Left hindlimb (tissue), 1 donor: Measurements from ENCODE around the gene RNU7-1.
A peak's percentile ranks its signal among the peaks of the same experiment; 100 is the strongest.

Experiments used
- DNase-seq: peaks from one replicate; pipeline ENCODE4 v3.0.0-alpha.2; 2018

Gene RNU7-1

GRCh38 chr12:6954316-6955107, 10.9 kb downstream of the RNU7-1 start:
- peak; percentile 25 for DNase-seq

- DNase-seq, result peak; percentile 22
Observed at GRCh38 chr12:6955108-6956020, 11.7 kb downstream of the RNU7-1 start.

GRCh38 chr12:6956021-6956727, 12.6 kb downstream of the RNU7-1 start:
- DNase-seq, result peak; percentile 25

- peak; percentile 28 for DNase-seq
Observed at GRCh38 chr12:6957151-6957701, 13.6 kb downstream of the RNU7-1 start.

- DNase-seq, result no peak
Observed at GRCh38 chr12:6957741-6958608, 14.4 kb downstream of the RNU7-1 start.

- peak; percentile 19 for DNase-seq
Observed at GRCh38 chr12:6958609-6959057, 15.0 kb downstream of the RNU7-1 start.

- DNase-seq, result peak; percentile 47
Observed at GRCh38 chr12:6959058-6959804, 15.6 kb downstream of the RNU7-1 start.

DNA sequence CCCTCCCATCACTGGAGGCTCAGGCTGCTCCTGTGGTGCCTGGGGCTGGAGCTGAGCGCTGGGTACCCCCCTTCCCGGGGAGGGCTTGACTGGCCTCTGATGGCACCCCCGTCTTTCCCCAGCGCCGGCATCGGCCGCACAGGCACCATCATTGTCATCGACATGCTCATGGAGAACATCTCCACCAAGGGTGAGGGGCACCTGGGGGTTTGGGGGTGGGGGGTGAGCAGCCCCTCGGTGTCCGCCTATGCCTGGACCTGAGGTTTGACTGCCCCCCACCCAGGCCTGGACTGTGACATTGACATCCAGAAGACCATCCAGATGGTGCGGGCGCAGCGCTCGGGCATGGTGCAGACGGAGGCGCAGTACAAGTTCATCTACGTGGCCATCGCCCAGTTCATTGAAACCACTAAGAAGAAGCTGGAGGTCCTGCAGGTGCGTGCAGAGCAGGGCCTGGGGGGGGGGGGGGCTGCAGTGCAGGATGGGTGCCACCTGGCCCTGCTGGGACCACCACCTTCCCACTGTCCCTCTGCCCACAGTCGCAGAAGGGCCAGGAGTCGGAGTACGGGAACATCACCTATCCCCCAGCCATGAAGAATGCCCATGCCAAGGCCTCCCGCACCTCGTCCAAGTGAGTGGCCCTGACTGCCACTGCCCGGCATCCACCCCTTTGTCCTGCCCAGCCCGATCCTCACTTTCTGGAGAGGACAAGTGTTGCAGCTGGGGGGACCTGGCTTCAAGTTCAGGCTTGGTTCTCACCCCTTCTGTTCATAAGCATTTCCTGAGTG, 16.4 kb downstream of the RNU7-1 start:
- DNase-seq, result peak; percentile 34

DNA sequence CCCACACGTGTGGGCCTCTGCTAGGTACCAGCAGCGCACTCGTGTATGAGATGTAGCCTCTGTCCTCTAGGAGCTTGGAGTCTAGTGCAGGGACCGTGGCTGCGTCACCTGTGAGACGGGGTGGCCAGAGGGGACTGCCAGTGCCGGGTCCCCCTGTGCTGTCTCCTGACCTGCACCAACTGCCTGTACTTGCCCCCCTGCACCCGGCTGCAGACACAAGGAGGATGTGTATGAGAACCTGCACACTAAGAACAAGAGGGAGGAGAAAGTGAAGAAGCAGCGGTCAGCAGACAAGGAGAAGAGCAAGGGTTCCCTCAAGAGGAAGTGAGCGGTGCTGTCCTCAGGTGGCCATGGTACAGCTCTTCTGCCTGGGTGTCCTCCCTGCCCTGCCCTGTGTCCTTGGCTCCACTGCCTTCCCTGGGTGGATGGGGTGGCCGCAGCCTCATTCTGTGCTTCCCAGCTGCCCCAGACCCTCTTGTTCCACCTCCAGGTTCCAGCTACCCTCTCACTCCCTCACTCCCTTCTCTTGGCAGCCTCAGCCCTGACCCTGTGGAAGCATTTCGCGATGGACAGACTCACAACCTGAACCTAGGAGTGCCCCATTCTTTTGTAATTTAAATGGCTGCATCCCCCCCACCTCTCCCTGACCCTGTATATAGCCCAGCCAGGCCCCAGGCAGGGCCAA, 17.1 kb downstream of the RNU7-1 start:
- no peak for DNase-seq

- DNase-seq, result peak; percentile 34
Observed at GRCh38 chr12:6961278-6961694, 17.7 kb downstream of the RNU7-1 start.

DNA sequence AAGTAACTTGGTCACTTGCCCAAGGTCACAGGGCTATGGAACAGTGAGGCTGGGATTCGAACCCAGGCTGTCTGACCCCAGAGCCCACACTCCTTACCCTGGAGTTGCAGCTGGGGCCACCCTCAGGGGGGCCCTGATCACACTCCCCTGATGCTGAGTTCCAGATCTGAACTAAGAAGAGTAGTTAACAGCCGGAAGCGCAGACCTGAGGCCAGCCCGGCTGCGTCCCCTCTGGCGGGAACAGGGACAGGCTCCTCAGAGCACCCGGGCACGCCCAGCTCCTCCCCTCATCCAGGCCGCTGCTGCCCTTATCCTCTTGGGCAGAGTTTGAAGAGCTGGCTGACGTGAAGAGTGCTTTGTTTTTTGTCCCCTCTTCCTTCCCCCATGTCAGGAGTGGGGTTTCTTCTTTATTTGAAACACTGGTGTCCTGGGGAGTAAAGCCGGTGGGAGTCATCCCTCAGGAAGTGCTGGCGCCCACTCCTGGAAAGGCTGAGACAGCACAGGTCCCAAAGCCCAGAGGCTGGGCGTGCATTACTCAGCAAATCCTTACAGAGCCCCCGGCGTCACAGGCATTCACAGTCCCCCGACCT, 18.2 kb downstream of the RNU7-1 start:
- no peak for DNase-seq

GRCh38 chr12:6962285-6963015, 18.8 kb downstream of the RNU7-1 start:
- no peak for DNase-seq

- no peak for DNase-seq
Observed at GRCh38 chr12:6963016-6963731, 19.6 kb downstream of the RNU7-1 start.

DNA sequence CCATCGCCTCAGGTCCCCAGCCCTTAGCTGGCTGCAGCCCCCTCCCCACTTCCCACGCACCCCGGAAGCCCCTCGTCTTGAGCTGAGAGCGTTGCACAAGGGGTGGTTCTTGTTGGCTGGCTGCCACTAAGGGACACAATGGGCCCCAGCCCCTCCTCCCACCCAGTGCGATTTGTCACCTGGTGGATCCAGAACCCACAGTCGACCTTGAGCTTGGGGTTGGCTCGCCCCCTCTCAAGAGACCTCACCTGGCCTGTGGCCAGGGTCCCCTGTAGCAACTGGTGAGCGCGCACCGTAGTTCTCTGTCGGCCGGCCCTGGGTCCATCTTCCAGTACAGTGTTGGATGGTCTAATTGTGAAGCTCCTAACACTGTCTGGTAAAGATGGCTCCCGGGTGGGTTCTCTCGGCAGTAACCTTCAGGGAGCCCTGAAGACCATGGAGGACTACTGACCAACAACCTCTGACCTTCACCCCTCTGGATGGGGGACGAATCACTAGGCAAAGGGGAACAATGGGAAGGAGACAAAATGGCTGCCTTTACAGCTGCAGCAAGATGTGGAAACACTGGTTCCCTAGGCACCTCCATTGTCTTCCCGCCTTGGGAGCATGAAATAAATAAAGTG, 20.3 kb downstream of the RNU7-1 start:
- DNase-seq, result no peak

GRCh38 chr12:6964605-6965025, 21.0 kb downstream of the RNU7-1 start:
- no peak for DNase-seq

DNA sequence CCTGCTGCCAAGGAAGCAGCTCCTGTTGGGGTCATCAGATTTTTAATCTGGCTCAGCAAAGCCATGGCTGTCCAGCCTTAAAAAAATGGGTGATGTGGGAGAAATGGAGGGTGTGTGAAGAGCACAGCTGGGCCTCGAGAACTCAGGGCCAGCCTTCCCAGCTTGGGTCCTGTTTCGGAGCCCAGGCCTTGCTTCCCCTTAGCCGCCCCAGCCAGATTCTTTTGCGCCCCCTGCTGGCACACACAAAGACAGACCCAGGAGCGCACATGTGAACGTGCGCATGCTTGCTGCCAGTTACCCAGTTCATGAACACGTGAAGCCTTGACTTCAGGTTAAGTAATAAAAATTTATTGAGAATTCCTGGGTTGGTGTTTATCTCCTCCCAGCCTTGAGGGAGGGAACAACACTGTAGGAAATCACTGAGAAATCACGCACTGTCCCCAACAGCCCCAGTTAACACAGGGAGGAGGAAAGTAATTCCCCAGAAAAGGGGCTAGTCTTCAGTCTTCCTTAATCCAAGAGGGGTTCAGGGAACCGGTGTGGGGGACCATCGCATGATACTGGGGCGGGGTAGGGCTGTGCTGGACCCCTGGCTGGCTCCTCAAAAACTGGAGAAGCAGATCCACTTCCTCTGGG, 21.5 kb downstream of the RNU7-1 start:
- peak; percentile 87 for DNase-seq

DNA sequence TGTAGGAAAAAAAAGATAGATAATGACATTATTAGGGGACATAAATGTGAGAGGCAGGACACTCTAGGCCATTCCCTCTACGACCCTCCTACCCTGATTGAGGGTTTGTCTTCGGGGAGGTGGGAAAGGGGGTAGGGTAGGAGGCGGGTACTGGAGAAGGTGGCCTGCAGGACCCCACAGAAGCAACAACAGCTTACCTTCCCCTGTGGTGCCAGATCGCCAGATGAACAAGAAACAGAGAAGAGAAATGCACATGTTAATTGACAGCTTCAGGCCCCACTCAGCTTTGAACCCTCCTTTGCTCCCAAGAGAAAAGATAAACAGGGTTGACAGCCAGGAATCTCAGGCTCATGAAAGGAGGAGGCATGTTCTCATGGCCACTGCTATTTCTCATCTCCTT, 22.1 kb downstream of the RNU7-1 start:
- DNase-seq, result no peak
